ENCODE measurements around the gene PRMT7.

The PRMT7 gene

GRCh38 chr16:68297908-68298307, 12.9 kb upstream of the PRMT7 start:
- Histone ChIP-seq H3K36me3 (ENCODE audit: control insufficient read depth, low read depth, low read length) (peaks cover 57% of the 10 kb centered on the region), H3K4me1 (ENCODE audit: control insufficient read depth, low read depth, low read length) (no peaks in the 10 kb centered on the region), H3K27ac (ENCODE audit: low read length) (no peak overlapping the region), H3K9ac (ENCODE audit: low read length) (no peak overlapping the region), H3K9me3 (ENCODE audit: control insufficient read depth, low read depth, low read length) (no peaks in the 10 kb centered on the region), H3K4me3 (ENCODE audit: low read length) (no peak overlapping the region), H3K27me3 (ENCODE audit: control insufficient read depth, insufficient read depth, low read length) (no peaks in the 10 kb centered on the region)

GRCh38 chr16:68298312-68298711, 12.5 kb upstream of the PRMT7 start:
- Histone ChIP-seq H3K9ac (ENCODE audit: low read length) (no peak overlapping the region), H3K27me3 (ENCODE audit: control insufficient read depth, insufficient read depth, low read length) (no peaks in the 10 kb centered on the region), H3K36me3 (ENCODE audit: control insufficient read depth, low read depth, low read length) (peaks cover 58% of the 10 kb centered on the region), H3K4me1 (ENCODE audit: control insufficient read depth, low read depth, low read length) (no peaks in the 10 kb centered on the region), H3K4me3 (ENCODE audit: low read length) (no peak overlapping the region), H3K27ac (ENCODE audit: low read length) (no peak overlapping the region), H3K9me3 (ENCODE audit: control insufficient read depth, low read depth, low read length) (no peaks in the 10 kb centered on the region)

GRCh38 chr16:68298907-68299561, 11.8 kb upstream of the PRMT7 start:
- no peaks in the 10 kb centered on the region for H3K27me3 ChIP-seq (ENCODE audit: control insufficient read depth, insufficient read depth, low read length)
- H3K4me3 ChIP-seq (ENCODE audit: low read length) = no peak overlapping the region
- no peaks in the 10 kb centered on the region for H3K9me3 ChIP-seq (ENCODE audit: control insufficient read depth, low read depth, low read length)
- H3K4me1 ChIP-seq (ENCODE audit: control insufficient read depth, low read depth, low read length) = no peaks in the 10 kb centered on the region
- no peak overlapping the region for H3K9ac ChIP-seq (ENCODE audit: low read length)
- H3K36me3 ChIP-seq (ENCODE audit: control insufficient read depth, low read depth, low read length) = peaks cover 62% of the 10 kb centered on the region
- H3K27ac ChIP-seq (ENCODE audit: low read length) = no peak overlapping the region

- H3K9ac ChIP-seq (ENCODE audit: low read length) = no peak overlapping the region
- H3K9me3 ChIP-seq (ENCODE audit: control insufficient read depth, low read depth, low read length) = no peaks in the 10 kb centered on the region
- H3K27ac ChIP-seq (ENCODE audit: low read length) = no peak overlapping the region
- H3K27me3 ChIP-seq (ENCODE audit: control insufficient read depth, insufficient read depth, low read length) = no peaks in the 10 kb centered on the region
- H3K4me1 ChIP-seq (ENCODE audit: control insufficient read depth, low read depth, low read length) = no peaks in the 10 kb centered on the region
- no peak overlapping the region for H3K4me3 ChIP-seq (ENCODE audit: low read length)
- peaks cover 67% of the 10 kb centered on the region for H3K36me3 ChIP-seq (ENCODE audit: control insufficient read depth, low read depth, low read length)
Observed at GRCh38 chr16:68299571-68300453, 11.0 kb upstream of the PRMT7 start.

GRCh38 chr16:68300734-68301459, 9.9 kb upstream of the PRMT7 start:
- Histone ChIP-seq H3K4me3 (ENCODE audit: low read length) (no peak overlapping the region), H3K4me1 (ENCODE audit: control insufficient read depth, low read depth, low read length) (no peaks in the 10 kb centered on the region), H3K36me3 (ENCODE audit: control insufficient read depth, low read depth, low read length) (peaks cover 74% of the 10 kb centered on the region), H3K27ac (ENCODE audit: low read length) (no peak overlapping the region), H3K9me3 (ENCODE audit: control insufficient read depth, low read depth, low read length) (no peaks in the 10 kb centered on the region), H3K9ac (ENCODE audit: low read length) (no peak overlapping the region), H3K27me3 (ENCODE audit: control insufficient read depth, insufficient read depth, low read length) (no peaks in the 10 kb centered on the region)

GRCh38 chr16:68306633-68307032, 4.2 kb upstream of the PRMT7 start:
- H3K4me1 ChIP-seq (ENCODE audit: control insufficient read depth, low read depth, low read length) = no peaks in the 10 kb centered on the region
- H3K4me3 ChIP-seq (ENCODE audit: low read length) = no peak overlapping the region
- H3K9ac ChIP-seq (ENCODE audit: low read length) = no peak overlapping the region
- H3K9me3 ChIP-seq (ENCODE audit: control insufficient read depth, low read depth, low read length) = no peaks in the 10 kb centered on the region
- peaks cover 44% of the 10 kb centered on the region for H3K36me3 ChIP-seq (ENCODE audit: control insufficient read depth, low read depth, low read length)
- H3K27ac ChIP-seq (ENCODE audit: low read length) = no peak overlapping the region
- no peaks in the 10 kb centered on the region for H3K27me3 ChIP-seq (ENCODE audit: control insufficient read depth, insufficient read depth, low read length)

- no peak overlapping the region for H3K27ac ChIP-seq (ENCODE audit: low read length)
- H3K9ac ChIP-seq (ENCODE audit: low read length) = peak overlapping the region; percentile 89
- H3K4me3 ChIP-seq (ENCODE audit: low read length) = peak overlapping the region; percentile 96
- no peaks in the 10 kb centered on the region for H3K9me3 ChIP-seq (ENCODE audit: control insufficient read depth, low read depth, low read length)
- peaks cover 22% of the 10 kb centered on the region for H3K36me3 ChIP-seq (ENCODE audit: control insufficient read depth, low read depth, low read length)
- H3K27me3 ChIP-seq (ENCODE audit: control insufficient read depth, insufficient read depth, low read length) = no peaks in the 10 kb centered on the region
- H3K4me1 ChIP-seq (ENCODE audit: control insufficient read depth, low read depth, low read length) = no peaks in the 10 kb centered on the region
Observed at GRCh38 chr16:68309799-68310198, 1.0 kb upstream of the PRMT7 start.

- H3K9ac ChIP-seq (ENCODE audit: low read length) = peak overlapping the region; percentile 89
Observed at GRCh38 chr16:68310437-68310773, 414 bp upstream of the PRMT7 start.

GRCh38 chr16:68313116-68313515, 2.3 kb downstream of the PRMT7 start:
- no peaks in the 10 kb centered on the region for H3K4me1 ChIP-seq (ENCODE audit: control insufficient read depth, low read depth, low read length)
- H3K27ac ChIP-seq (ENCODE audit: low read length) = no peak overlapping the region
- H3K4me3 ChIP-seq (ENCODE audit: low read length) = no peak overlapping the region
- H3K9me3 ChIP-seq (ENCODE audit: control insufficient read depth, low read depth, low read length) = no peaks in the 10 kb centered on the region
- no peaks in the 10 kb centered on the region for H3K27me3 ChIP-seq (ENCODE audit: control insufficient read depth, insufficient read depth, low read length)
- H3K9ac ChIP-seq (ENCODE audit: low read length) = no peak overlapping the region
- peaks cover 10% of the 10 kb centered on the region for H3K36me3 ChIP-seq (ENCODE audit: control insufficient read depth, low read depth, low read length)

More at GRCh38 chr16:68310437-68310773, 414 bp upstream of the PRMT7 start:
- H3K9me3 ChIP-seq (ENCODE audit: control insufficient read depth, low read depth, low read length) = no peaks in the 10 kb centered on the region
- H3K4me3 ChIP-seq (ENCODE audit: low read length) = peak overlapping the region; percentile 96
- H3K4me1 ChIP-seq (ENCODE audit: control insufficient read depth, low read depth, low read length) = no peaks in the 10 kb centered on the region
- no peaks in the 10 kb centered on the region for H3K27me3 ChIP-seq (ENCODE audit: control insufficient read depth, insufficient read depth, low read length)
- peaks cover 16% of the 10 kb centered on the region for H3K36me3 ChIP-seq (ENCODE audit: control insufficient read depth, low read depth, low read length)
- H3K27ac ChIP-seq (ENCODE audit: low read length) = peak overlapping the region; percentile 85

- H3K27ac ChIP-seq (ENCODE audit: low read length) = no peak overlapping the region
- peaks cover 28% of the 10 kb centered on the region for H3K36me3 ChIP-seq (ENCODE audit: control insufficient read depth, low read depth, low read length)
Observed at GRCh38 chr16:68319185-68319908, 8.5 kb downstream of the PRMT7 start.

GRCh38 chr16:68324336-68324735, 13.5 kb downstream of the PRMT7 start:
- Histone ChIP-seq H3K4me1 (ENCODE audit: control insufficient read depth, low read depth, low read length) (no peaks in the 10 kb centered on the region), H3K9me3 (ENCODE audit: control insufficient read depth, low read depth, low read length) (no peaks in the 10 kb centered on the region), H3K36me3 (ENCODE audit: control insufficient read depth, low read depth, low read length) (peaks cover 33% of the 10 kb centered on the region), H3K9ac (ENCODE audit: low read length) (no peak overlapping the region), H3K27ac (ENCODE audit: low read length) (no peak overlapping the region), H3K27me3 (ENCODE audit: control insufficient read depth, insufficient read depth, low read length) (no peaks in the 10 kb centered on the region), H3K4me3 (ENCODE audit: low read length) (no peak overlapping the region)

More at GRCh38 chr16:68319185-68319908, 8.5 kb downstream of the PRMT7 start:
- no peaks in the 10 kb centered on the region for H3K4me1 ChIP-seq (ENCODE audit: control insufficient read depth, low read depth, low read length)
- no peaks in the 10 kb centered on the region for H3K9me3 ChIP-seq (ENCODE audit: control insufficient read depth, low read depth, low read length)
- H3K27me3 ChIP-seq (ENCODE audit: control insufficient read depth, insufficient read depth, low read length) = no peaks in the 10 kb centered on the region
- H3K9ac ChIP-seq (ENCODE audit: low read length) = no peak overlapping the region
- H3K4me3 ChIP-seq (ENCODE audit: low read length) = no peak overlapping the region

Data from iPS-18a (cell line).